ENCODE measurements around the gene PDCL2.

GRCh38 chr4:55636656-55636999 is 44.6 kb upstream of the PDCL2 start:
- TF ChIP-seq CTCF (IDR thresholded peaks at IDR 0.05) (no peak), POLR2A (IDR thresholded peaks at IDR 0.05) (no peak)

Measured in body of pancreas (tissue), 4 donors.